Gastrocnemius medialis (tissue), 4 donors: ENCODE data around the gene TJP2. TPM values are rescaled to one million over a fixed set of nuclear protein-coding genes. Genes with fewer than 3 reads are reported as not detected.

Experiments used
- ATAC-seq, 2 donors: fragments of 150-250 bp; one replicate each; pipeline ENCODE4 v1.9.1; 2016
- DNase-seq, 2 donors: peaks; one replicate each; pipeline ENCODE4 v3.0.0-alpha.2; 2019
- H3K27ac ChIP-seq, 4 donors: fragments of 200-600 bp; sonication (generic); 1 replicate in 1 of 4; 2 replicates in 3 of 4; pipeline ENCODE4 v1.5.1; 2016 to 2018; ENCODE audit warnings: mild to moderate bottlenecking in 2 of 4, moderate library complexity in 1 of 4
- H3K27me3 ChIP-seq, 3 donors: fragments of 200-600 bp; sonication (generic) in 2 of 3; 1 replicate in 1 of 3; 2 replicates in 2 of 3; pipeline versions ENCODE4 v1.5.1 to v1.6.0; 2016 to 2019; ENCODE audit warnings: mild to moderate bottlenecking in 1 of 3, moderate library complexity in 1 of 3
- H3K36me3 ChIP-seq, 2 donors: fragments of 200-600 bp; sonication (generic) in 1 of 2; one replicate each; pipeline ENCODE4 v1.5.1; 2017 to 2018
- H3K4me1 ChIP-seq, 2 donors: fragments of 200-600 bp; sonication (generic) in 1 of 2; one replicate each; pipeline ENCODE4 v1.5.1; 2016 to 2017; ENCODE audit warnings: mild to moderate bottlenecking in 2 of 2
- H3K4me3 ChIP-seq, 4 donors: fragments of 200-600 bp; sonication (generic) in 3 of 4; 1 replicate in 1 of 4; 2 replicates in 3 of 4; pipeline ENCODE4 v1.5.1; 2016 to 2019; ENCODE audit warnings: mild to moderate bottlenecking in 2 of 4
- H3K9me3 ChIP-seq, 3 donors: fragments of 200-600 bp; sonication (generic) in 2 of 3; 1 replicate in 1 of 3; 2 replicates in 2 of 3; pipeline ENCODE4 v1.5.1; 2016 to 2019
- POLR2A ChIP-seq, 2 donors: fragments of 450-650 bp; IDR thresholded peaks; one replicate each; pipeline ENCODE4 v1.6.1; 2017; ENCODE audit warnings: antibody characterized with exemption in 2 of 2, mild to moderate bottlenecking in 2 of 2, moderate library complexity in 2 of 2
- in situ Hi-C, 4 donors: fragments of 200-750 bp; cut with MboI; loops; one replicate each; pipeline versions ENCODE4 v1.15.0 to v1.8.0; 2017; ENCODE audit warnings: low sequenced_read_pairs in 4 of 4
- intact Hi-C: fragments of 100-400 bp; cut with DNase I; formaldehyde crosslinking; loops from one replicate; pipeline ENCODE4 v1.15.1; 2023; ENCODE audit warnings: low total_unique reads
- total RNA-seq, 4 donors: library from RNA; depleted of rRNA; stranded (reverse); fragments of >200 nt; gene quantifications; one replicate each; pipeline versions ENCODE4 v1.1.0 to v1.2.3, GENCODE V29; 2016
- TF ChIP-seq, protein P1 (sequence below), 5 experiments: fragments of 450-650 bp in 3 of 5; fragments of 200-600 bp in 2 of 5; sonication (generic) in 2 of 5; IDR thresholded peaks in 4 of 5; conservative IDR thresholded peaks in 1 of 5; 1 replicate in 4 of 5; 2 replicates in 1 of 5; pipeline ENCODE4 v1.5.1; 2016 to 2019; ENCODE audit warnings: antibody characterized with exemption in 5 of 5, mild to moderate bottlenecking in 3 of 5, moderate library complexity in 3 of 5

The TJP2 gene
- total RNA-seq, 4 donors from 2014 or later = 10.5 to 23.1 (median 17.6) TPM

DNA sequence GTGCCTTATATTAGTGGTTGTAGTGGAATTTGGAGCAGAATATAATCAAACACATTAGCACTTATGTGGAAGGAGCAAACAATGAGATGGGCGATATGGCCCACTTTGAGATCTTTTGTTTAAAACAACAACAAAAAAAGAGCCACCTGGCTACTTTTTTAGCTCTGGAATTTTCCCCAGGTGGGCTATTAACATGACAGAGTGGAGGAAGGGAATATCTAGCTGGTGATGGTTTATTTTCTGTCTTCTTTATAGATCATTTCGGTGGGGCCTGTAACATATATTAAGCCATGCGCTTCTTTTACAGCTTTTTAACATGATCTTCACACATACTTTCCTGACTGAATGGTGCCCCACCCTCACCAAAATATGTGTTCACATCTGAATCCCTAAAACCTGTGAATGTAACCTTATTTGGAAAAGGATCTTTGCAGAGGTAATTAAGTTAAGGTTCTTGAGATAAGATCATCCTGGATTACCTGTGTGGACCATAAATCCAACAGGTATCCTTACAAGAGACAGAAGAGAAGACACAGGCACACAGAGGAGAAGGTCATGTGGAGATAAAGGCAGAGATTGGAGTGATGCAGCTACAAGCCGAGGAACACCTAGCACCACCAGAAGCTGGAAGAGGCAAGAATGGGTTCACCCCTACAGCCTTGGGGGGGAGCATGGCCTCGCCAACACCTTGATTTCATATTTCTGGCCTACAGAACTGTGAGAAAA is 134.3 kb downstream of the TJP2 start:
- no peak for DNase-seq
- H3K4me1 ChIP-seq = no peaks in the 10 kb centered on the region
- H3K9me3 ChIP-seq = no peaks in the 10 kb centered on the region
- no peak overlapping the region for H3K4me3 ChIP-seq
- intact Hi-C loops (no loop called here), in situ Hi-C loops (loop anchor here in 2 of 4 donors (25.0 kb wide), 2 partner anchors 96 to 229 kb away; no protein-coding TSS in a partner anchor)
- no peaks in the 10 kb centered on the region for H3K27me3 ChIP-seq
- TF ChIP-seq POLR2A (IDR thresholded peaks at IDR 0.05) = no peak
- TF ChIP-seq, protein P1, sequence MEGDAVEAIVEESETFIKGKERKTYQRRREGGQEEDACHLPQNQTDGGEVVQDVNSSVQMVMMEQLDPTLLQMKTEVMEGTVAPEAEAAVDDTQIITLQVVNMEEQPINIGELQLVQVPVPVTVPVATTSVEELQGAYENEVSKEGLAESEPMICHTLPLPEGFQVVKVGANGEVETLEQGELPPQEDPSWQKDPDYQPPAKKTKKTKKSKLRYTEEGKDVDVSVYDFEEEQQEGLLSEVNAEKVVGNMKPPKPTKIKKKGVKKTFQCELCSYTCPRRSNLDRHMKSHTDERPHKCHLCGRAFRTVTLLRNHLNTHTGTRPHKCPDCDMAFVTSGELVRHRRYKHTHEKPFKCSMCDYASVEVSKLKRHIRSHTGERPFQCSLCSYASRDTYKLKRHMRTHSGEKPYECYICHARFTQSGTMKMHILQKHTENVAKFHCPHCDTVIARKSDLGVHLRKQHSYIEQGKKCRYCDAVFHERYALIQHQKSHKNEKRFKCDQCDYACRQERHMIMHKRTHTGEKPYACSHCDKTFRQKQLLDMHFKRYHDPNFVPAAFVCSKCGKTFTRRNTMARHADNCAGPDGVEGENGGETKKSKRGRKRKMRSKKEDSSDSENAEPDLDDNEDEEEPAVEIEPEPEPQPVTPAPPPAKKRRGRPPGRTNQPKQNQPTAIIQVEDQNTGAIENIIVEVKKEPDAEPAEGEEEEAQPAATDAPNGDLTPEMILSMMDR (IDR thresholded peaks at IDR 0.05 in 4 of 5, conservative IDR thresholded peaks at IDR 0.05 in 1 of 5) = no peak
- no peak overlapping the region for H3K27ac ChIP-seq
- no peaks in the 10 kb centered on the region for H3K36me3 ChIP-seq
- ATAC-seq = no peak

DNA sequence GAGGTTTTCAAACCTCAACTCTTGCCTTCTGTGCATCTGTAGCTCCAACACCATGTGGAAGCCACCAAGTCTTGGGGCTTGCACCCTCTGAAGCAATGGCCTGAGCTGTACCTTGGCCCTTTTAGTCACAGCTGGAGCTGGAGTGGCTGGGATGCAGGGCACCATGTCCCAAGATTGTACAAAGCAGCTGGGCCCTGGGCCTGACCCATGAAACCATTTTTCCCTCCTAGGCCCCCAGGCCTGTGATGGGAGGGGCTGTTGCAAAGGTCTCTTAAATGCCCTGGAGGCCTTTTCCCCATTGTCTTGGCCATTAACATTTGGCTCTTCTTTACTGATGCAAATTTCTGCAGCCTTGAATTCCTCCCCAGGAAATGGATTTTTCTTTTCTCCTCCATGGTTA is 139.1 kb downstream of the TJP2 start:
- no peaks in the 10 kb centered on the region for H3K9me3 ChIP-seq
- DNase-seq = no peak
- no peak overlapping the region for H3K27ac ChIP-seq
- no peaks in the 10 kb centered on the region for H3K27me3 ChIP-seq
- intact Hi-C loops = no loop called here
- H3K4me3 ChIP-seq = no peak overlapping the region
- no peaks in the 10 kb centered on the region for H3K4me1 ChIP-seq
- TF ChIP-seq, protein P1 (IDR thresholded peaks at IDR 0.05 in 4 of 5, conservative IDR thresholded peaks at IDR 0.05 in 1 of 5) = no peak
- TF ChIP-seq POLR2A (IDR thresholded peaks at IDR 0.05) = no peak
- ATAC-seq = no peak
- no peaks in the 10 kb centered on the region for H3K36me3 ChIP-seq
- in situ Hi-C loops = loop anchor here in 2 of 4 donors (25.0 kb wide), 2 partner anchors 101 to 224 kb away; no protein-coding TSS in a partner anchor

DNA sequence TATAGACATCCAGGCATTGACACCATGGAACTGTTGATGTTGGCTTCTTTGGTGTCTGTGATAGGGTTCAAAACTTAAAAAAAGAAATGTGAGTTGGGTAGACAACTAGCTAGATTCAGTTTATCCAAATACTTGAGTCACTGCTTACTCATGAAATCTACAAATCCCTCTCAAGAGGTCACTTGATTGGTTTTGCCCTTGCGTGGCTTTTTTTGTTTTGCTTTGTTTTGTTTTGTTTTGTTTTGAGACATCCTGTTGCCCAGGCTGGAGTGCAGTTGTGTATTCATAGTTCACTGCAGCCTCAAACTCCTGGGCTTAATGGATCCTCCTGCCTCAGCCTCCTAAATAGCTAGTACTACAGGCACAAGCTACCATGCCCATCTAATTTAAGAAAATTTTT is 140.5 kb downstream of the TJP2 start:
- in situ Hi-C loops = loop anchor here in 2 of 4 donors (25.0 kb wide), 2 partner anchors 102 to 223 kb away; no protein-coding TSS in a partner anchor
- ATAC-seq (no peak), DNase-seq (no peak)
- intact Hi-C loops = no loop called here
- TF ChIP-seq, protein P1 (IDR thresholded peaks at IDR 0.05 in 4 of 5, conservative IDR thresholded peaks at IDR 0.05 in 1 of 5) = no peak
- no peak for TF ChIP-seq POLR2A (IDR thresholded peaks at IDR 0.05)
- no peak overlapping the region for H3K27ac ChIP-seq
- H3K4me1 ChIP-seq = no peaks in the 10 kb centered on the region
- no peaks in the 10 kb centered on the region for H3K9me3 ChIP-seq
- no peak overlapping the region for H3K4me3 ChIP-seq
- no peaks in the 10 kb centered on the region for H3K27me3 ChIP-seq
- H3K36me3 ChIP-seq = no peaks in the 10 kb centered on the region

DNA sequence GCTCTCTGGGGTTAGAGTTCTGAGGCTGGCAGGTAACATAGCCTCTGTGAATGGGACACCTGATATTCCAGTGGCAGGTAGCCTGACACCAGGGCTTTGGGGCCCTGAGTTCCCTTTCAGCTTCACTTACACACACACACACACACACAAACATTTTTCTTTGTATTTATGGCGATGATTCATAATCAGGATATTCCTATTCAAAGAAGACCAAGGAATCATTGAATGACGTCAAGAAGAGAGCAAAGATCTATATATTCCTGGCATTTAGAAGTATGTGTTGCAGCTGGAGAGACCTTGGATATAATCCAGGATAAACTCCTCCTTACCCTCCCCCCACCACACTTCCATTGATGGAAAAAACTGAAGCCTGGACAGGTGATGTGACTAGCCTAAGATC is 143.0 kb downstream of the TJP2 start:
- ATAC-seq = no peak
- no peaks in the 10 kb centered on the region for H3K9me3 ChIP-seq
- intact Hi-C loops (no loop called here), in situ Hi-C loops (loop anchor here in 2 of 4 donors (25.0 kb wide), 2 partner anchors 105 to 220 kb away; no protein-coding TSS in a partner anchor)
- no peak overlapping the region for H3K4me3 ChIP-seq
- no peaks in the 10 kb centered on the region for H3K36me3 ChIP-seq
- no peaks in the 10 kb centered on the region for H3K27me3 ChIP-seq
- DNase-seq = no peak
- no peak overlapping the region for H3K27ac ChIP-seq
- H3K4me1 ChIP-seq = no peaks in the 10 kb centered on the region
- TF ChIP-seq, protein P1 (IDR thresholded peaks at IDR 0.05 in 4 of 5, conservative IDR thresholded peaks at IDR 0.05 in 1 of 5) = no peak
- no peak for TF ChIP-seq POLR2A (IDR thresholded peaks at IDR 0.05)
